ENCODE results near the gene ANXA4.
"Not testable (repeated sequence)": the region's sequence is repeated elsewhere in the genome, so short reads cannot be mapped to it uniquely, and the experiment has no call there.

Gene ANXA4

GRCh38 chr2:69755862-69756467 lies 14.0 kb downstream of the ANXA4 start:
- no peak overlapping the region for H3K4me3 ChIP-seq (ENCODE audit: low read depth, low read length)

DNA sequence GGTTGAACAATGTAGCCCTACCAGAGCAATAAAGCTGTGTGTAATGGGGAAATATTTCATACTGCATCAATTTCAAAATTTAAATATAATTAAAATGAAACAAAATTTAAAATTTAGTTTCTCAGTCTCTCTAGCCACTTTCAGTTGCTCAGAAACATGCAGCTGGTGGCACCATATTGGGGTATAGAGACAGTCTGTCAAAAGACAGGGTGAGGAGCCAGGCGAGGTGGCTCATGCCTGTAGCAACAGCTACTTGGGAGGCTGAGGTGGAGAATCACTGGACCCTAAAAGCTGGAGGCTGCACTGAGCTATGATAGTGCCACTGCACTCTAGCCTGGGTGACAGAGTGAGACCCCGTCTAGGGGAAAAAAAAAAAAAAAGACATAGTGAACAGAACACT lies 20.1 kb downstream of the ANXA4 start:
- TF ChIP-seq, protein P1, sequence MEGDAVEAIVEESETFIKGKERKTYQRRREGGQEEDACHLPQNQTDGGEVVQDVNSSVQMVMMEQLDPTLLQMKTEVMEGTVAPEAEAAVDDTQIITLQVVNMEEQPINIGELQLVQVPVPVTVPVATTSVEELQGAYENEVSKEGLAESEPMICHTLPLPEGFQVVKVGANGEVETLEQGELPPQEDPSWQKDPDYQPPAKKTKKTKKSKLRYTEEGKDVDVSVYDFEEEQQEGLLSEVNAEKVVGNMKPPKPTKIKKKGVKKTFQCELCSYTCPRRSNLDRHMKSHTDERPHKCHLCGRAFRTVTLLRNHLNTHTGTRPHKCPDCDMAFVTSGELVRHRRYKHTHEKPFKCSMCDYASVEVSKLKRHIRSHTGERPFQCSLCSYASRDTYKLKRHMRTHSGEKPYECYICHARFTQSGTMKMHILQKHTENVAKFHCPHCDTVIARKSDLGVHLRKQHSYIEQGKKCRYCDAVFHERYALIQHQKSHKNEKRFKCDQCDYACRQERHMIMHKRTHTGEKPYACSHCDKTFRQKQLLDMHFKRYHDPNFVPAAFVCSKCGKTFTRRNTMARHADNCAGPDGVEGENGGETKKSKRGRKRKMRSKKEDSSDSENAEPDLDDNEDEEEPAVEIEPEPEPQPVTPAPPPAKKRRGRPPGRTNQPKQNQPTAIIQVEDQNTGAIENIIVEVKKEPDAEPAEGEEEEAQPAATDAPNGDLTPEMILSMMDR (IDR thresholded peaks at IDR 0.05; ENCODE audit: low read depth, low read length), result no peak
- no peak overlapping the region for H3K4me3 ChIP-seq (ENCODE audit: low read depth, low read length)

More at GRCh38 chr2:69755862-69756467, 14.0 kb downstream of the ANXA4 start:
- TF ChIP-seq, protein P1 (IDR thresholded peaks at IDR 0.05; ENCODE audit: low read depth, low read length), result no peak

GRCh38 chr2:69762513-69763494 lies 20.9 kb downstream of the ANXA4 start:
- TF ChIP-seq, protein P1 (IDR thresholded peaks at IDR 0.05; ENCODE audit: low read depth, low read length), result no peak
- no peak overlapping the region for H3K4me3 ChIP-seq (ENCODE audit: low read depth, low read length)

GRCh38 chr2:69763831-69764230 lies 21.9 kb downstream of the ANXA4 start:
- H3K4me3 ChIP-seq (ENCODE audit: low read depth, low read length), result not testable (repeated sequence)

- H3K4me3 ChIP-seq (ENCODE audit: low read depth, low read length), result no peak overlapping the region
- TF ChIP-seq, protein P1 (IDR thresholded peaks at IDR 0.05; ENCODE audit: low read depth, low read length), result no peak
Measured at GRCh38 chr2:69764286-69765095, 22.6 kb downstream of the ANXA4 start.

DNA sequence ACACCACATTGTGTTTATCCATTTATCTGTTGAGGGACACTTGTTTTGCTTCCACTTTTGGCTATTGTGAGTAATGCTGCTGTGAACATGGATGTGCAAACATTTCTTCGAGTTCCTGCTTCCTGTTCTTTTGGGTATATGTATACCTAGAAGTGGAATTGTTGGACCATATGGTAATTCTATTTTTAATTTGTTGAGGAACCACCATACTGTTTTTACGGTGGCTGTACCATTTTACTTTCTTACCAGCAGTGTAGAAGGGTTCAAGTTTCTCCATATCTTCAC lies 23.1 kb downstream of the ANXA4 start:
- TF ChIP-seq, protein P1 (IDR thresholded peaks at IDR 0.05; ENCODE audit: low read depth, low read length), result no peak
- no peak overlapping the region for H3K4me3 ChIP-seq (ENCODE audit: low read depth, low read length)

- TF ChIP-seq, protein P1 (IDR thresholded peaks at IDR 0.05; ENCODE audit: low read depth, low read length), result no peak
Measured at GRCh38 chr2:69766014-69766413, 24.1 kb downstream of the ANXA4 start.

More at GRCh38 chr2:69766014-69766413, 24.1 kb downstream of the ANXA4 start:
- no peak overlapping the region for H3K4me3 ChIP-seq (ENCODE audit: low read depth, low read length)
